Amygdala (tissue), 56 donors: Measurements from ENCODE around the gene PPP3CB.
"Not testable (repeated sequence)": the region's sequence is repeated elsewhere in the genome, so short reads cannot be mapped to it uniquely, and the experiment has no call there.

ENCODE experiments used
- DNase-seq, 56 donors: peaks; one replicate each; lab custom pipeline; 2025; lab: John Stamatoyannopoulos, UW

Gene PPP3CB

GRCh38 chr10:73423309-73423708 is 72.5 kb downstream of the PPP3CB start:
- DNase-seq, result no peak

DNA sequence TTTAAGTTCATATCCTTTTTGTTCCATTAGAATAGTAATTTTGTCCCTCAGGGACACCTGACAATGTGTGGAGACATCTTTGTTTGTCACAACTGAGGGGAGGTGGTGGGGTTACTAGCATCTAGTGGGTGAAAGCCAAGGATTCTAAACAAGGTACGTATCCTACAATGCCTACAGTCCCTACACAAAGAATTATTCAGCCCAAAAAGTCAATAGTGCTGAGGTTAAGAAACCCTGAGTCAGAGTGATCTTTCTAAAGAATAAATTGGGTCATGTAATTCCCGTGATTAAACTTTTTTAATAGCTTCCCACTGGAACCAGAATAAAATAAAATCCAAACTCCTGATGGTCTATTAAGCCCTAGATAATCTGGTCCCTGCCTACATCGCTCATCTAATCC is 79.3 kb downstream of the PPP3CB start:
- DNase-seq, result no peak

GRCh38 chr10:73414230-73414945 is 81.4 kb downstream of the PPP3CB start:
- no peak for DNase-seq

GRCh38 chr10:73413528-73414229 is 82.1 kb downstream of the PPP3CB start, which contains the start of gene ANXA7:
Gene ANXA7, minus strand, starts transcription at chr10:73414058. Its CDS starts 13,202 bp downstream, at chr10:73400856.
- DNase-seq, result peak; percentile 45 to 95 (median 82)

- DNase-seq, result peak in 14 of 56 donors; percentile 3 to 70 (median 38)
These were observed 82.7 kb downstream of the PPP3CB start for GRCh38 chr10:73413108-73413527.

GRCh38 chr10:73410897-73411296 is 84.9 kb downstream of the PPP3CB start:
- DNase-seq, result no peak

DNA sequence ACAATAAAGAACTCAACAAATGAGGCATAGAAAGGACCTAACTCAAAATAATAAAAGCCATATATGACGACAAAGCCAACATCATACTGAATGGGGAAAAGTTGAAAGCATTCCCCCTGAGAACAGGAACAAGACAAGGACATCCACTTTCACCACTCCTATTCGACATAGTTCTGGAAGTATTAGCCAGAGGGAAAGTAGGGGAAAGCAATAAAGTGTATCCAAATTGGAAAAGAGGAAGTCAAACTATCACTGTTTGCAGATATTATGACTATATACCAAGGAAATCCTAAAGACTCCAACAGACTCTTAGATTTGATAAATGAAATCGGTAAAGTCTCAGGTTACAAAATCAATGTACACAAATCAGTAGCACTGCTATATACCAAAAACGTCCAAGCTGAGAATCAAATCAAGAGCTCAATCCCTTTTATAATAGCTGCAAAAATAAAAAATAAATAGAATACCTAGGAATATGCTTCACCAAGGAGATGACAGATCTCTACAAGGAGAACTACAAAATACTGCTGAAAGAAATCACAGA is 86.8 kb downstream of the PPP3CB start:
- no peak for DNase-seq

GRCh38 chr10:73408061-73408460 is 87.8 kb downstream of the PPP3CB start:
- no peak for DNase-seq

DNA sequence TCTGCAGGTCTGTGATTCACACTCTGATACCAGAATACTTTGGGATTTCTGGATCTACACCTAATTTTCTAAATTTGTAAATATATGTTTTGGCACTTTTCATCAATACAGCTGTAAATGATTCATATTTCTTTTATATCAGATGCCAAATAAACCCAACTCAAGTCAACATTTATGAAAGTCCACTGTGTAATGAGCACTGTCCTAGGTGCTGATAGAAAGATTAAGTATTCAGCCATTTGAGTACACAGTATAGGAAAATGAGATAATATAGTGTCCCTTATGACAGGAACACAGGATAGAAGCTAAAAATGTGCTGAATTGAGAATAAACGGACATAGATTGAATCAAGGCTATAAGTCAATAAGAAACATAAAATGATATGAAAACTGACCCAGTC is 88.3 kb downstream of the PPP3CB start:
- DNase-seq, result no peak

DNA sequence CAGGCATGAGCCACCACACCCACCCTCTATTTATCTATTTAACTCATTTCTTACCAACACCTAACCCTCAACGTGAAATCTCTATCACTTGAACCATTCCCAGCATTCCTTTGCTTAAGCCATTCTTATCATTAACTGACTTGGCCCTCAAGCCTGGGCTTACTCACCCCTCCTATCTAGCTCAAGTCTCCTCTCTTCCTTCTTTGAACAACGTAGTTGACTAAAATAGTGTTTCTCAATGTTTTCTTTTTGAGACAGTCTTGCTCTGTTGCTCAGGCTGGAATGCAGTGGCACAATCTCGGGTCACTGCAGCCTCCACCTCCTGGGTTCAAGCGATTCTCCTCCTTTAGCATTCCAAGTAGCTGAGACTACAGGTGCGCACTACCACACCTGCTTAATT is 89.0 kb downstream of the PPP3CB start:
- no peak for DNase-seq

- no peak for DNase-seq
These were observed 90.3 kb downstream of the PPP3CB start for GRCh38 chr10:73405556-73405955.

- no peak for DNase-seq
These were observed 91.1 kb downstream of the PPP3CB start for GRCh38 chr10:73404690-73405089.

GRCh38 chr10:73401636-73402035 is 94.2 kb downstream of the PPP3CB start:
- no peak for DNase-seq

GRCh38 chr10:73399063-73399462 is 96.8 kb downstream of the PPP3CB start:
- no peak for DNase-seq

DNA sequence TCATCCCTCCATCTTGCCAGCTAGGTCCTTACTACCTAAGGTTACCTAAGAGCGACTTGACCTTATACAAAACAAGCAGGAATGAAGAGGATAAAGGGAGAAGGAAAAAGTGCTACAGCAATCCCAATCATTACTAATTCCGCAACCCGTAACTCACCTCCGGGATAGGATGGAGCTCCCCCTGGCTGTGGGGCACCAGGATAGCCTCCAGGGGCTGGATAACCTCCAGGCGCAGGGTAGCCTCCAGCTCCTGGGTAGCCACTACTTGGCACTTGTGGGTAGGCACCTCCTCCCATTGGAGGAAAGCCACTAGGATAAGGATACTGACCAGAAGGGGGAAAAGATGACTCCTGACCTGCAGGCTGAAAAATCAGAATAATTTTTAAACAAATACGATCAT is 97.8 kb downstream of the PPP3CB start:
- DNase-seq, result no peak

- DNase-seq, result not testable (repeated sequence)
These were observed 101.5 kb downstream of the PPP3CB start for GRCh38 chr10:73394325-73394724.

DNA sequence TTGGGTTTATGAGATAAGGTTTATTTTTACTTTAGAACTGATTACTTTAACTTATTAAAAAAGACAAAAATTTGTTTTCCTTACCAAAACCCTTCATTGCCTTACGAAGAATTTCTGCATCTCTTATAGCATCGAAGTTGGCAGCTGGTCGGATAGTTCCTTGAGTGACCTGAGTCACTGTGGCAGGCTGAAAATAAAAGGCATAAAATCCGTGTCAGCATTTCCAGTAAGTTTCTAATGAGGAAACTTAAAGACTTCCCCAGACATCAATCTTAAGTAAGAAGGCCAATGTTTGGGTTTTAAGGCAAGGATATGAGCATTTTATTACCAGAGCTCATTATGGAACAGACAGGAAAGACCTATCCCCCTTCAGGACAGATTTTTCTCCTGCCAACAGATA is 107.6 kb downstream of the PPP3CB start:
- no peak for DNase-seq

- DNase-seq, result no peak
These were observed 109.2 kb downstream of the PPP3CB start for GRCh38 chr10:73386583-73386982.
